HG02840 (cell line): ENCODE measurements around the gene HUS1.
"Not testable (repeated sequence)": the region's sequence is repeated elsewhere in the genome, so short reads cannot be mapped to it uniquely, and the experiment has no call there.

ENCODE experiments used
- ATAC-seq: cut with Tn5 transposase; IDR thresholded peaks from one replicate; pipeline ENCODE4 v1.9.1; 2021; ENCODE audit warnings: mild to moderate bottlenecking, moderate library complexity, moderate number of reproducible peaks; ENCODE audit not compliant: unreplicated experiment, low FRiP score

HUS1 gene

DNA sequence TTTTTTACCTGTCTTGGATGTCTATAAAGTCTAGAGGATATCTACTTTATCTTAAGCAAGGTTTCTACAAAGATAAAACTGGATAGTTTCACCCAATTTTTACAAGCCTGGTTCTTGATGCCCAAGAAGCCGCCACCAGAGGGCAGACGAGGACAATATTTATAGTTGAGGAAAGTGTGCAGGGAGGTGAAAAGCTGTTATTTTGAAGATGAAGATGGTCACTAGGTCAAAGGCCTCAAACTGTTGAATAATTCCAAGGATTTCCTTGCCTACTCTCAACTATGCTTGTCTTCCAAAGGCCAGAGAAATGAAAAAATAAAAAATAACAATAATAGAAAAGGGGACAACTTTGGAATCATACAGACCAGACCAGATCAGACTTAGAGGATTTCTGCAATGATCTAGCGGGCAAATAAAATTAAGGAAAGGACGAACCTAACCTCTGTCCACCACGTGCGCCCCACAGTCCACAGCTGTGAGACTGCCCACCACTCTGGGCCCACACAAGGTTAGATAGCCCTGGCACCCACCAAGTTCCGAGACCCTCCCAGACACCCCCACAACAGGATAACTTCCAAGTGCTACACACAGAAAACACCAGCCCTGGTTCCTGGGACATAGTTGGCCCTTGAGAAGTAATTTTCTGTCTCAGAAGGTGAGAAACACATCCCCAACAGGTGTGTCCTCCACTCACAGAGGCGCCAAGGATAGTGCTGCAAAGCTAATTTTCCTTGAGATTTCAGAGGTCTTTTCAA, 34.0 kb downstream of the HUS1 start:
- no peak for ATAC-seq

DNA sequence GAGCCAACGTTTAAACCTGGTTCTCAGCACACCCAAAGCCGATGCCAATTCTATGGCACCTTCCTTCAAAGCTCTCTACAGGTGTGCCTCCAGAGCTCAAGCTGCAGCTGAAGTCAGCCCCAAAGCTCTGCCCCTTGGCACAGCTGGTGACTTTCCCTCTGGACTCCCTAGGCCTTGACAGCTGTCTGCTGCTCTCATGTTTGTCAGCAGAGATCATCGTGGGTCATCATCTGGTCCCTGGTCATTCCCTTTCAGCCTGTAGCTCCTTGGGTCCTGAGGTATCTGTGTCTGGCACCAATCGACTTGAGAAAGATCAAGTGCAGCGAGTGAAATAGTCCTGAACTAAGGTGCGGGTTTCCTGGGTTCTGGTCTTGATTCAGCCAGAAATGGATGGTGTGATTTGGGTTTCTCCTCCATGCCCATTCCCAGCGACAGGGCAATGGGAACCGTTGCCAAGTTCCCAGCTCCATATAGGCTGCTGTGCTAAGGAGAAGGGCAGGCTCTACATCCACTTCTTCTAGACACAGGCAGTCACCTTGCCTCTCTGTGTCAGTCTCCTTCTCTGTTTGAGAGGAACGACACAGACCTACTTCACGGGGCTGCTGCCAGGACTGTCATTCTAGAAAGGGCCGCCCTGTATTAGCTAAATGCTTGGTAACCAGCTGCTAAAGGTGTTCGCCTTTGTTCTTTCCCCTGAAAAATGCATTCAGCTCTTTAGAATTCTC, 34.7 kb downstream of the HUS1 start:
- ATAC-seq = no peak

DNA sequence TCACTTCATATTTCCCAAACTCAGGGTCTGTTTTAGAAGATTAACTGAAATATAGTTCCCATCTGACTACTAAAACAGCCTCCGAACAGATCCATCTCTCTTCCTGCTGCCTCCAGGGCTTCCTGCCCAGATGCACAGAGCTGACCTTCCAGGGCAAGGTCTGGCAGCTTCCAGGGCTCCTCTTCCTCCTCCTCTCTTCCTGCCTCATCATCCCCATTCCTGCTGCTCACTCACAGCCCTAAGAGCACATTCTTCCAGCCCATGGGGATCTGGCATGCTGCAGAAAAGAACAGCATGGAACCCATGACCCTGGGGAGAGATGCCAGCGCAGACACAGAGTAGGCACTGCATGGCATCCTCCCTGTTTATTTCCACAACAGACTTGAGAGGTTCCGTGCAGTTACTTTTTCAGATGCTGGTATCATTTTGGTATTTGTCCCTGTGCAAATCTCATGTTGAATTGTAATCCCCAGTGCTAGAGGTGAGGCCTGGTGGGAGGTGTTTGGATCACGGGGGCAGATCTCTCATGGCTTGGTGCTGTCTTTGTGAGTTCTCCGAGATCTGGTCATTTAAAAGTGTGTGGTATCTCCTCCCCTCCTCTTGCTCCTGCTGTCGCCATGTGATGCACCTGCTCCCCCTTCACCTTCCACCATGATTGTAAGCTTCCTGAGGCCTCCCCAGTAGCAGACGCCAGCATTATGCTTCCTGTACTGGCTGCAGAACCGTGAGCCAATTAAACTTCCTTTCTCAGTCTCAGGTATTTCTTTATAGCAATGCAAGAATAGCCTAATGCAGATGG, 35.5 kb downstream of the HUS1 start:
- ATAC-seq = no peak

DNA sequence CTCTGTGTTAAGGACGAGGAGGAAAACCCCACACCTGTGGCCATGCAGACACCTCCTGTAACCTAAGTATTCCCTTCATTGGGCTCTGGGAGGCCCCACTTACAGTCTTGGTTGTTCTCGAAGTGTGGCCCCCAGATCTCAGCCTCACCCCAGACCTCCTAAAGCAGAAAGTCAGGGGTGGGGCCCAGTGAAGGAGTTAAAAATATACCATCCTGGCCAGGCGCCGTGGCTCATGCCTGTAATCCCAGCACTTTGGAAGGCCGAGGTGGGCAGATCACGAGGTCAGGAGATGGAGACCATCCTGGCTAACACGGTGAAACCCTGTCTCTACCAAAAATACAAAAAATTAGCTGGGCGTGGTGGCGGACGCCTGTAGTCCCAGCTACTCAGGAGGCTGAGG, 36.8 kb downstream of the HUS1 start:
- not testable (repeated sequence) for ATAC-seq

DNA sequence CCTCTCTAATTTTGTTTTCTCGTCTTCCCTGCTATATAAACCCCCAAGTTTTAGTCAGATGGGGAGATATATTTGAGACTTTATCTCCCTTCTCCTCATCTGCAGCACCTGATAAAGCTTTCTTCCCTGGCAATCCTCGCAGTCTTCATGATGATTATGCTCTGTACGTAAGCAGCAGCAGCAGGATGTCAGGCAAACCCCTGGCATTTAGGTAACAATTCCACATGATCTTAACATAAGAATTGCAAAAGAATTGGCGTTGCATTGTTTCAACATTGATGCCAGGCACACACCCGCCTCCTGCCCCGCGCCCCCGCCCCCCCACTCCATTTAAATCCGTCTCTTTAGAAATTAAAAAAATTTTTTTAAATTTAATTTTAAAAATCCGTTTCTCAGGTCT, 37.3 kb downstream of the HUS1 start:
- no peak for ATAC-seq

DNA sequence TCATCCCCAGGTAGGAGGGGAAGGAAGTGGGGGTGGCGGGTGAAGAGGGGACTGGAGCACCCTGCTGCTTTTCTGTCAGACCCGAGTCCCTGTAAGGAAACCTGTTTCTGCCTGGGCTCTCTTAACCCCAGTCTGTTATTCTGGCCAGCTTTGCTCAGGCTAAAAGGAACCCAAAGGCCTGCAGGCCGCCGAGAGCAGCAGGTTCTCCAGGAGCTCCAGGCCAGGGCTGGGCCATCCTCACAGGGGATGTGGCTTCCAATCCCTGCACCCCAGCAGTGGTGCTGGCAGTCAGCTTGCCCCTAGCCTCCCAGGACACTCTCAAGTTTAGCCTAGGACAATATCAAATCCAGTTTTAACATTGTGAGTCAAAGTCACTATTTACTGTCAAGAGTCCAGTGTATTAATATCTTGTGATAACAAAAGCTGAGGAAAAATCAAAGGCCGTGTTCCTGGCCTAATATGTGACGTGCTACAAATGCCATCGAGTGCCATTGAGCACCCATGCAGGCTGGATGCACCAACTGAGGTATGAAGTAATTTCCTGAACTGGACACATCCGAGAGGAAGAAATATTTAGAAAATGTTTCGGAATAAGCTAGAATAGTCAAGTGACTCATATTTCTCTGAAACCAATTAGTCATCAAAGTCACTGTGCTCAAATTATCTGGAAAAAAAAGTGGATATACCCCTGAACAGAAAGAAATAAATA, 38.1 kb downstream of the HUS1 start:
- no peak for ATAC-seq

DNA sequence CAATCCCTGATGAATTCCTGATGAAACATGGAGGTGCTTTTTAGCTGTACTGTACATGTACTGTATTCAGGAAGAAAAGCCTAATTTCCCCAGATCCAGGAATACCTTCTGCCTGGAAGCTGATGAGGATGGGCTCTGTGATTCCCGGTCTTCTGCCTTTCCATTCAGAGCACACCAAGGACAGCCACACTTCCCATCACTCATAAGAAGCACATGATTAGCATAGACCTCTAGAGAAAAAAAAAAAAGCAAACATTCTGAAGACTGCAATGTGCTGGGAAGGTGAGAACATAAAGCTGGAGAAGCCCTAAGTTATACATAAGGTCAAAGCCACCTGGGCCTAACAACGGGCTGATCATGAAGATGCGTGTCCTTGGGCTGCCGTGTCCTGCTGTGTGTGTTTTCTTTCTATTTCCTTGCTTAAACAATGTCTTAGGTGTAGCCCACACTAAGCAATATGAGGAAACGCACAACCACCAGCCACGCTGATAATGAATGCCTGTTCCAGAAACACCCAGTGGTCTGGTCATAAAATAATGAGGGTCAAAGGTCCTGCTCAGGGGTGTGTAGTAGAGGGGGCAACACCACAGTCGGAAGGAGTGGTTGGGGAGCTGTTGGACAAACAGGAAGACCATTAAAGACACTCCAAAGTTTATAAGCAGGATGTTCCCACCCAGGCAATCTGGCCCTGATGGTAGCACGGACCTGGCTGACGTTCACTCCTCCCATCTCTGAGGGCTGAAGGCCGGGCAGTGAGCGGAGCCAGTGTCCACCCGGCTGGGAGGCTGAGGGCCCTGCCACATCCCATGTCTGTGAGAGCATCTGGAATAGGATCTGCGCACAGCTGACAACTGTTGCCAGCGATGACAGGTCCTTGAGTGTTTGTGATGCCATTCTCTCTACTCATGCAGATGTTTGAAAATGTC, 39.1 kb downstream of the HUS1 start:
- ATAC-seq = no peak

DNA sequence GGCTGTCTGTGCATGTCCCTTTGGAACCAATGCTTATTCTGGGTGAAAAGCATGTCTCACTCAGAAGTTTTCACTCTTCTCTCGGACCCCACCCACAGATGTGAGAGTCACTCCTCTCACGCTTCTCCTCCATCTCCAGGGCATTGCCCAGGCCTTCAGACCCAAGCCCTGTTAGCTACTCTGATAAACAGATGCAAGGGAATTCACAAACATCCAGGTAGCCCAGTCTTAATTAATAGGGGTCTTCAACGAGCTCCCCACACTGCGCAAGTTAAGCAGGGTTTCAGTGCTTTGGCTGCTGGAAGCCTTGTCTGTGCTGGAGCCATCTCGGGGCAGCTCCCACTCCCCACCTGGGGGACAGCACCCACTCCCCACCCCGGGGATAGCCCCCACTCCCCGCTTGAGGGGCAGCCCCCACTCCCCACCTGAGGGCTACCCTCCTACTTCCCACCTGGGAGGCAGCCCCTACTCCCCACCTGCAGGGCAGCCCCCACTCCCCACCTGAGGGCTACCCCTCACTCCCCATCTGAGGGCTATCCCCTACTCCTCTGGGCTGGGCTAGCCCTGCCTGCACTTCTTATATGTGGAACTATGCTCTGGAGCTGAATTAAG, 39.9 kb downstream of the HUS1 start:
- ATAC-seq = no peak

DNA sequence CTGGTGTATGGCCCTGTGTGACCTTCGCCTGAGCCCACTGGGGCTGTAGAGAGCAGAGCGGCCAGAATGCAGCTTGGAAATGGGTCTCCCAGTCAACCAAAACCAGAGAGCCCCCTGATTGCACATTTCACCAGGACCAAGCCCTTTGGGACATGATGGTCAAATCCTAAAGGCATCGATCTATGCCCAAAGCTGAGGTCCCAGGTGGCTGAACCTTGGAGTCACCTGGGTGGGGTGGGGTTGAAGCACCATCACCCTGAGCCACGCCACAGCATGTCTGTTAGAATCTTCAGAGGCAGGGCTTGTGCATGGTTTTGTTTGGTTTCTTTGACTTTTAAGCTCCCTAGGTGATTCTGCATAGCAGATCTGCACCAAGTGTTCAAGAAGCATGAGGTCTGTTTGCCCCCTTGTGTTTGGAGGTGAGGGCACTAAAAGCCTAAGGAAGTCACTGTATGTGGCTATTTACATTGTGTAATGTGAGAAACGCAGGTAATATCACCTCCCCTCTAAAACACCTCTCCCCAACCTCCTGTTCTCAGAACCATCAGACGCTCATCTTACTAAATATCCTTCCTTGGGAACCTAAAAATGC, 40.7 kb downstream of the HUS1 start:
- ATAC-seq = no peak

DNA sequence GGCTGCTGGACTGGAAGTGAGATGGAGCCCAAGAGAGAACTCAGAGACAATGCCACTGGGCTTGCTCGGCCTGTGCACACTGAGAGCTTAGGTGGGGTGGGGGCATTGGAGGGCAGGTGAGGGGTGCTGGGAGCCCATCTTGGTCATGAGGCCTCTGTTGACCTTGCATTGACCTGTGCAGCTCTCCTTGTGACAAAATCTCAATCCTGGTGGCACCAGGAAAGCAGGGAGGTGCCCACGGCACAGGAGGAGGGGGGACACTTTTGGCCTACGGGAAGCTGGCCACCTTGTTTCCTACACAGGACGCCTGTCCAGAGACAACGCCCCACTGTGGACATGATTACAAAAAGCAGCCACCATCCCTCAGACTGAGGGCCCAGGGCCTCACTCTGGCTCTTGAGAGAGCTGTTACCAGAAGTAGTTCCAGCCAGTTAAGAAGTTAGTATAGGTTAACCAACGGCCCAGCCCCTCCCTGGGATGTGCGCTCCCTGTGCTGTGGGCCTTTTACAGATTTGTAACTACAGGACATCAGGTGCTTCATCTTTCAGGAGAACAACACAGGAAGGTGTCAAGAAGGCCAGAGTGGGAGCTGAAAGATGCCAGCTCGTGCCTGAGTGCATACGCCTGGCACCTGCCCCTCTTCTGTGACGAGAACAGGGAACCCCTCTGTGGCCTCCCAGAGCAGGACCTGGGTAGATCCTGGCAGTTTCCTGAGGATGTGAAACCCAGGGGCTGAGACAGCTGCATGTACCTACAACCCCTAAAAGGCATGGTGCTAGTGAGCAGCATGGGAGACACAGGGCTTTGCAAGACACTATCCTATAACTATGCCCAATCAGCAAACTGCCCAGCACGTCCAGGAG, 41.5 kb downstream of the HUS1 start:
- ATAC-seq = peak; percentile 46

DNA sequence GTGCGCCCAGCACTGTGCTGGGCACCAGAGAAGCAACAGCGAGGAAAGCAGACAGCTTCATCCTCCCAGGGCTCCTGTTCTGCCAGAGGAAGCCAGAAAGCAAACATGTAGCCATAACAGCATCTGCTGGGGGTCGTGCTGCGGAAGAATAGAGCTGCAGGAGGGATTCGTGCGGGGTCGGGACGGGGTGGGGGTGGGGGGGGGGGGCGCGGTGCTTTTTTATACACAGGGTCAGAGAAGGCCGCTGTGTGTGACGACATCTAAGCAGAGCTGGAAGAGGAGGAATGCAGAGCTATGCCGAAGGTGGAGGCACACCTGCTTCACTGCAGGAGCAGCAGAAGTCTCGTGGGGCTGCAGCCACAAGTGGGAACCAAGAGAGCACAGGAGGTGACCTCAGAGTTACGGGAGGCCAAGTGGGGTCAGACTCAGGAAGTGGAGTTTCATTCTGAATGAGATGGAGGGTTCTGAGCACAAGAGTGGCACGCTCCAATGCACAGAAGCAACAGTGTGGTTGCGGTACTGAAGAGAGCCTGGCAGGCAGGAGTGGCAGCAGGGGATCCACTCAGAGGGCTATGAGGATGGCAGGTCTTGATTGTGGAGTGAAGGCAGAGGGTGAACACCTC, 42.2 kb downstream of the HUS1 start:
- peak; percentile 96 for ATAC-seq

DNA sequence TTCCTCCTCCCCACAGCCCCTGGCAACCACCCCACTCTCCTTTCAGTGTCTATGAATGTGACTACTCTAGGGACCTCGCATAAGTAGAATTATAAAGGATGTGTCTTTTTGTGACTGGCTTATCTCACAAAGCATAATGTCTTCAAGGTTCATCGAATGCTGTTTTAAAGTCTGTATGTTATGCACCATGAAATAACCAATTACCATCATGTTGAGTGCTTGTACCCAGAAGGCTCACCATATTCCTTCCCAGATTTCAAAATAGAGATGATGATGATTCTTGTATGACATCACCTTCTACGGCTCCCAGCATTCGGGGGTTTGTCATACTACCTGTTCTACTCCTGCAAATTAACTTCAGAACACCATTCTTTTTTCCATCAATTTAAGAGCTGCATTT, 43.1 kb downstream of the HUS1 start:
- no peak for ATAC-seq

DNA sequence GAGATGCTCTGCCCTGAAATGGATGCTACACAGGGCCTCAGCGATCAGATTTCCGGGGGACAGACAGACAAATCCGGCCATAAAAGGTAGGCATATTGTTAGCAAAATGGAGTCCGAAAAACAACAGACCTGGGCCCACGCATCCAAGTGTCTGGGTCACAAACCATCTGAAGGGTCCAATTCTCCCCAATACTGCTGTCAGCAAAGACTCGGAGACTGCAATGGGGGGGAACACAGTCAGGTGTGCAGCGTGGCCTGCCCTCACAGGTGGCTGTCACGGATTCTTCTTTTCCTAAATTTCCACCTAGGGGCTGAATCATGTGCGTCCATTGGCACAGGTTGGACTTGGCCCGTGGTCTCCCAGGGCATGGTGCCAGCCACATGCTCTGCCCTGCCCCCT, 44.1 kb downstream of the HUS1 start:
- no peak for ATAC-seq

DNA sequence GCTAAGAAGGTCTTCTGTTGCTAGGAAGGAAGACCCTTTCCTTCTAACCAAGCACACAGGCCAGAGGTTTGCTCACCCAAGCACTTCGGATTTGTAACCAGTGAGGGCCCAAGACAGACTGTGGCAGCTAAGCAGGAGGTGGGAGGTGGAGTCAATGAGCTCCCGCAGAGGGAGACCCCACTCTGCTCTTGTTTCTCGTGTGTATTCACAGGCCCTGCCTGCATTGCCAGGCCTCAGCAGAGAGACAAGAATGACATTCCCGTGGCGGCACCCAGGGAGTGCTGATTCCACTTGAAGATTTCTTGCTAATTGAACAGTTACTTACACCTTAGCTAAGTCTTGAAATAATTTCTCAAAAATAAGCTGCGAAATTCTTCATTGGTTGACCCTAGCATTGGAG, 44.6 kb downstream of the HUS1 start:
- ATAC-seq = no peak

DNA sequence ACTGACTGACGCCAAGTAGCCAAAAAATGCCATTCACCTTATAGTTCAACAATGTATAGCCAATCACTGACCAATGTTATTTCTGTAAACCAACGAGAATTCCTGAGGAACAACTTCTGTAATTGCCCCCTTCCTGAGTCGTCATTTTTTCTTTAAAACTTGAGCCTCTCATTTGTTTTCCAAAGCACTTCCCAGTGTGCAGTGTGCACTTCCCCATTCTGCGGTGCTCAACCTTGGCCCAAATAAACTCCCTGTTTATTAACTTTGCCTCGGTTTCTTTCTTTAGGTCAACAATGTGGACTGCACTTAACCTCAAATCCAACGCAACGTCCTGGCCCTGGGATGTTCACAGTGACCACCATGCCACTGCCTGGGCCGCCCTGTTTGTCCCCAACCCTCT, 46.2 kb downstream of the HUS1 start:
- no peak for ATAC-seq

DNA sequence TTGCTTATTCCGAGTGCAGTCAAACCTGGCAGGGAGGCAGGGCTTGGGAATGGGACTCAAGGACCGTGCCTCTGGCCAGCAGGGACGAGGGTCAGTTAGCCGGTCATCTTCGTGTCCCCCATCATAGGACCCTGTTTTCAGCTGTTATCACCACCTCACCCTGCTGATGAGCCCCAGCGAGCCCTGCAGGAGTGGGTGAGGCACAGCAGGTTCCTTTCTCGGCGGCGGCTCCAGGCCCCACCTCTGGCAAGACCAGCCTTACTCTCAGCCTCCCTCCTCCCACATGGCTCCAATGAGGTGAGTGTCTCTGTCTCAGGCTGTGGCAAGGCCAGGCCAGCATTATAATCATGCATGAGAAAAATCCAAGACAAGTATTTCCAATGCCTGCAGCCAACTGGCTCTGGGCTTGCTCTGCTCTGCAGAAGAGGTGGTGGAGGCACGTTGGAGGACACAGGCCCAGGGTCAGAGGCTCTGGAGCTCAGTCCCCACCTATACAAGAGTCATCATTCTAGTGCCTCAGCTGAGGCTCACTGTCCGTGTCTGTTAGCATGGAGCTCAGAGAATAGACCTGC, 46.9 kb downstream of the HUS1 start:
- ATAC-seq = no peak

DNA sequence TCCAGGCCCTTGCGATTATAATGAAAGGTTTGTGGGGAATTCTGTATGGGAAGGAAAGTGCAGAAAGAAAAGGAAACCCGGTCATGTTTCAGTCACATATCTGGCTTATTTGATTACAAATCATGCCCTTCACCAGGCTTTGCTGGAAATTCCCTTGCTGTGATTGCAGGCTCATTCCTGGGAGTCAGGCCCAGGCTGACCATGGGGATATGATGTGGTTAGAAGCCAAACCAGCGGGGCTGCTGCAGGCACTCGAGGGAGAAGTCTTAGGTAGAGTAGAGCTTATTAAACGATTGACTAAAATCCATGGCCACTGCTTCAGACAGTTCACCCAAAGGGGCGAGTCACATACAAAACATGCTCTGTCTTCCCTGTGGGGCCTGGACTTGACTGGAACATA, 47.4 kb downstream of the HUS1 start:
- ATAC-seq = no peak
